ENCODE data around the gene ARFGEF3. TPM values are rescaled to one million over a fixed set of nuclear protein-coding genes. Genes with fewer than 3 reads are reported as not detected.

Gene ARFGEF3
- total and polyA plus RNA-seq, 2 donors (not counting 1 experiment from before 2014, with no cell fraction given) = under 0.01 to 0.14 TPM

DNA sequence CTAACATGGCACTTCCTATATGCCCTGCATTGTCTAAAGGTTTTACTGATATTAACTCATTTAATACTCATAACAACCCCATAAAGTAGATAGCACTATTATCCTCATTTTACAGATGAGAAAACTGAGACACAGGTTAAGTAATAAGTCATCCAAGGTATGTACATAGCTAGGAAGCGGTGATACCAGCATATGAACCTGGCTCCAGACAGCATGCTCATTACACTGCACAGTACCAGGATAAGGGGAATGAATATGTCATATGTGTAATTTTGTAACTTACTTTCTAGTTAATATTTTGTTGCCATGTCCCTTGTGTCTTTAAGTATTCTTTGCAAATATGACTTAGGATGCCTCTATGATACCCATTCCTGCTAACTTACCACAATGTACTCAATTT is 109.7 kb downstream of the ARFGEF3 start:
- no peak overlapping the region for H3K9ac ChIP-seq (ENCODE audit: insufficient read depth, low read length)
- H3K27ac ChIP-seq (ENCODE audit: insufficient read depth, low read length) = no peak overlapping the region
- no peaks in the 10 kb centered on the region for H3K4me1 ChIP-seq (ENCODE audit: control insufficient read depth, extremely low read depth, insufficient read depth, low read length)
- no peak overlapping the region for H3K4me3 ChIP-seq (replicated peaks in 1 of 4; ENCODE audit: control extremely low read depth in 1 of 4, insufficient read depth in 1 of 4, low read depth in 3 of 4, low read length in 4 of 4)
- H4K20me1 ChIP-seq (ENCODE audit: control insufficient read depth, extremely low read depth, insufficient read depth, low read length) = no peaks in the 10 kb centered on the region
- no peaks in the 10 kb centered on the region for H3K36me3 ChIP-seq (ENCODE audit: control insufficient read depth, insufficient read depth, low read length)
- H2AFZ ChIP-seq (ENCODE audit: low read length) = no peak overlapping the region
- DNase-seq (ENCODE audit: low read depth in 2 of 2) = no peak
- H3K27me3 ChIP-seq (ENCODE audit: control insufficient read depth, insufficient read depth, low read length) = peaks cover 3% of the 10 kb centered on the region
- H3K79me2 ChIP-seq (ENCODE audit: control insufficient read depth, insufficient read depth, low read length) = no peaks in the 10 kb centered on the region
- no peaks in the 10 kb centered on the region for H3K9me3 ChIP-seq (ENCODE audit: control insufficient read depth, insufficient read depth, low read depth, low read length)
- H3K4me2 ChIP-seq (ENCODE audit: extremely low read depth, insufficient read depth, low read length) = no peak overlapping the region
- TF ChIP-seq EZH2 (IDR thresholded peaks at IDR 0.05; ENCODE audit: low read length, missing control alignments) = no peak
- TF ChIP-seq, protein P1, sequence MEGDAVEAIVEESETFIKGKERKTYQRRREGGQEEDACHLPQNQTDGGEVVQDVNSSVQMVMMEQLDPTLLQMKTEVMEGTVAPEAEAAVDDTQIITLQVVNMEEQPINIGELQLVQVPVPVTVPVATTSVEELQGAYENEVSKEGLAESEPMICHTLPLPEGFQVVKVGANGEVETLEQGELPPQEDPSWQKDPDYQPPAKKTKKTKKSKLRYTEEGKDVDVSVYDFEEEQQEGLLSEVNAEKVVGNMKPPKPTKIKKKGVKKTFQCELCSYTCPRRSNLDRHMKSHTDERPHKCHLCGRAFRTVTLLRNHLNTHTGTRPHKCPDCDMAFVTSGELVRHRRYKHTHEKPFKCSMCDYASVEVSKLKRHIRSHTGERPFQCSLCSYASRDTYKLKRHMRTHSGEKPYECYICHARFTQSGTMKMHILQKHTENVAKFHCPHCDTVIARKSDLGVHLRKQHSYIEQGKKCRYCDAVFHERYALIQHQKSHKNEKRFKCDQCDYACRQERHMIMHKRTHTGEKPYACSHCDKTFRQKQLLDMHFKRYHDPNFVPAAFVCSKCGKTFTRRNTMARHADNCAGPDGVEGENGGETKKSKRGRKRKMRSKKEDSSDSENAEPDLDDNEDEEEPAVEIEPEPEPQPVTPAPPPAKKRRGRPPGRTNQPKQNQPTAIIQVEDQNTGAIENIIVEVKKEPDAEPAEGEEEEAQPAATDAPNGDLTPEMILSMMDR (conservative IDR thresholded peaks at IDR 0.05 in 1 of 2, IDR thresholded peaks at IDR 0.05 in 1 of 2; ENCODE audit: low read depth in 1 of 2, low read length in 2 of 2) = no peak

DNA sequence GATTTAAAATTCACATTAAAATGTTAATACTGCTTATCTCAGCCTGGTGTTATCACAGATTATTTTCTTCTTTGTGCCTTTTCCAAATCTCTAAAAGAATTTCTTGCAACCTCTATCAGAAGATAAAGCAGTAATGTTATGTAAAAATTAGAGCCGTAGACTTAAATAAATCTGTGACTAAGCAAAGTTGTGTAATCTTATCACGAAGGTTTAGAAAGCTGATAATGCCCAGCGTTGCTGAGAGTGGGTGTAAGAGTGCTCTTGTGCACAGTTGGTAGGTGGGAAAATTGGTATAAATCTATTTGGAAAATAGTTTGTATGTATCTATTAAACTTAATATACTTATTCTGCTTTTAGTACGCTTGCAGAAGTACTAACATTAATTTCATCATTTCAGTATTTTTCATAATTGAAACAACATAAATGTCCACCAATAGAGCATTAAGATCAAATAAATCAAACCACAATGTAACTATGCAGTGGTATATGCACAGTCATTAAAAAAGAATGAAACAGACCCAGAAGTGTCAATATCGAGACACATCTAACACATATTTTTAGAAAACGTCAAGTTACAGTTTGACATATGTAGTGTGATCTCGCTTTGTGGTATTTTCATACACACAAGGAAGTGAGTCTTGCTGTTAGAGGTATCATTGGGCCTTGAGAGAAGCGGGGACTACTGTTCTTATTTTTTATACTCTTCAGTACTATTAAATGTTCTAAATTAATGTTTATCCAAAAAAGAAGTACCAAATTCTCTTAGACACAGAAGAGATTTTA is 111.0 kb downstream of the ARFGEF3 start:
- H3K4me3 ChIP-seq (replicated peaks in 1 of 4; ENCODE audit: control extremely low read depth in 1 of 4, insufficient read depth in 1 of 4, low read depth in 3 of 4, low read length in 4 of 4) = no peak overlapping the region
- H3K27me3 ChIP-seq (ENCODE audit: control insufficient read depth, insufficient read depth, low read length) = peaks cover 3% of the 10 kb centered on the region
- no peaks in the 10 kb centered on the region for H3K36me3 ChIP-seq (ENCODE audit: control insufficient read depth, insufficient read depth, low read length)
- H3K27ac ChIP-seq (ENCODE audit: insufficient read depth, low read length) = no peak overlapping the region
- H3K9me3 ChIP-seq (ENCODE audit: control insufficient read depth, insufficient read depth, low read depth, low read length) = no peaks in the 10 kb centered on the region
- H3K79me2 ChIP-seq (ENCODE audit: control insufficient read depth, insufficient read depth, low read length) = no peaks in the 10 kb centered on the region
- DNase-seq (ENCODE audit: low read depth in 2 of 2) = peak in 1 of 2 donors; percentile 79
- no peak for TF ChIP-seq EZH2 (IDR thresholded peaks at IDR 0.05; ENCODE audit: low read length, missing control alignments)
- TF ChIP-seq, protein P1 (conservative IDR thresholded peaks at IDR 0.05 in 1 of 2, IDR thresholded peaks at IDR 0.05 in 1 of 2; ENCODE audit: low read depth in 1 of 2, low read length in 2 of 2) = no peak
- H4K20me1 ChIP-seq (ENCODE audit: control insufficient read depth, extremely low read depth, insufficient read depth, low read length) = no peaks in the 10 kb centered on the region
- H3K9ac ChIP-seq (ENCODE audit: insufficient read depth, low read length) = no peak overlapping the region
- H3K4me1 ChIP-seq (ENCODE audit: control insufficient read depth, extremely low read depth, insufficient read depth, low read length) = no peaks in the 10 kb centered on the region
- H2AFZ ChIP-seq (ENCODE audit: low read length) = no peak overlapping the region
- no peak overlapping the region for H3K4me2 ChIP-seq (ENCODE audit: extremely low read depth, insufficient read depth, low read length)

DNA sequence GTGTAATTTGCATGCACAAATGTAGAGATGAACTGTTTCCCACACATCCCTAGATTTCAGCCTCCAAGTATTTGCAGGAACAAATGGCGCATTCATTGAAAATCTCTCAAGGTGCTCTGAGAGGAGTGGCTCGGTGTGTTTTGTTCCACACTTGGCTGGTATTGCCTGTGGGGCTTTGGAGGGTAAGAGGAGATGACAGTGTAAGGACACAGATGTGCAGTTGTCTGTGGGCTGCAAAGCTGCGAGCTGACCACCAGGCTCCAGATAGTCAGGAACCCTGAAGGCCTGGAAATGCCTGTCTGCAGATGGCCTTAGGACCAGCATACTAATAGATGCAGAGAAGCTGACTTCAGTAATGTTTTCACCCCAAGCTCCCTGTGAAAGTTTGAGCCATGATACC is 114.2 kb downstream of the ARFGEF3 start:
- Histone ChIP-seq H3K27ac (ENCODE audit: insufficient read depth, low read length) (no peak overlapping the region), H3K79me2 (ENCODE audit: control insufficient read depth, insufficient read depth, low read length) (no peaks in the 10 kb centered on the region), H3K9ac (ENCODE audit: insufficient read depth, low read length) (no peak overlapping the region), H4K20me1 (ENCODE audit: control insufficient read depth, extremely low read depth, insufficient read depth, low read length) (no peaks in the 10 kb centered on the region), H3K36me3 (ENCODE audit: control insufficient read depth, insufficient read depth, low read length) (no peaks in the 10 kb centered on the region), H3K4me2 (ENCODE audit: extremely low read depth, insufficient read depth, low read length) (no peak overlapping the region), H2AFZ (ENCODE audit: low read length) (no peak overlapping the region), H3K27me3 (ENCODE audit: control insufficient read depth, insufficient read depth, low read length) (no peaks in the 10 kb centered on the region), H3K4me3 (replicated peaks in 1 of 4; ENCODE audit: control extremely low read depth in 1 of 4, insufficient read depth in 1 of 4, low read depth in 3 of 4, low read length in 4 of 4) (no peak overlapping the region), H3K9me3 (ENCODE audit: control insufficient read depth, insufficient read depth, low read depth, low read length) (no peaks in the 10 kb centered on the region), H3K4me1 (ENCODE audit: control insufficient read depth, extremely low read depth, insufficient read depth, low read length) (no peaks in the 10 kb centered on the region)
- DNase-seq (ENCODE audit: low read depth in 2 of 2) = no peak
- no peak for TF ChIP-seq EZH2 (IDR thresholded peaks at IDR 0.05; ENCODE audit: low read length, missing control alignments)
- TF ChIP-seq, protein P1 (conservative IDR thresholded peaks at IDR 0.05 in 1 of 2, IDR thresholded peaks at IDR 0.05 in 1 of 2; ENCODE audit: low read depth in 1 of 2, low read length in 2 of 2) = no peak
